Measurements from ENCODE around the gene ZFAND5.
A peak's percentile ranks its signal among the peaks of the same experiment; 100 is the strongest.

The ZFAND5 gene, protein sequence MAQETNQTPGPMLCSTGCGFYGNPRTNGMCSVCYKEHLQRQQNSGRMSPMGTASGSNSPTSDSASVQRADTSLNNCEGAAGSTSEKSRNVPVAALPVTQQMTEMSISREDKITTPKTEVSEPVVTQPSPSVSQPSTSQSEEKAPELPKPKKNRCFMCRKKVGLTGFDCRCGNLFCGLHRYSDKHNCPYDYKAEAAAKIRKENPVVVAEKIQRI

GRCh38 chr9:72364679-72365524, at the start of gene ZFAND5:
Gene ZFAND5, minus strand, starts transcription at chr9:72365208. Its CDS starts 4,430 bp downstream, at chr9:72360778.
- peak; percentile 99 for DNase-seq (ENCODE audit: low spot score)

- no peak for DNase-seq (ENCODE audit: low spot score)
These were observed 47.6 kb upstream of the ZFAND5 start for GRCh38 chr9:72412483-72413040.

- no peak for DNase-seq (ENCODE audit: low spot score)
These were observed 45.2 kb upstream of the ZFAND5 start for GRCh38 chr9:72410214-72410613.

DNA sequence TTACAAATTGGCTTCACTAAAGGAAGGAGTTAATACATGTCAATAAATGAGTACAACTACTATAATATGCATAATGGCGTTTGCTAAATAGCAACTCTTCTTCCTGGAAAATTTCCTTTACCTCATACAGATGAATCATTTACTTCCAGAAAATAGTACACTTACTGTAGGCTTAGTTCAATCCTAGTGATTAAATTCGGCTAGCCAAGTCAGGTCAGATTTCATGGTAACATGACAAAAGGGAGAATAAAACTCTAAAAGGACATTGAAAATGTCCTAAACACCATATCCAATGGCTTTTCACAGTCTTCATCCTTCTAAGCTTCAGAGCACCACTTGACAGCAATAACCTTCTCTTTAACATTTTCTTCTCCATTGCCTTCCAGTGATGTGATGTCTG, 42.1 kb upstream of the ZFAND5 start:
- no peak for DNase-seq (ENCODE audit: low spot score)

DNA sequence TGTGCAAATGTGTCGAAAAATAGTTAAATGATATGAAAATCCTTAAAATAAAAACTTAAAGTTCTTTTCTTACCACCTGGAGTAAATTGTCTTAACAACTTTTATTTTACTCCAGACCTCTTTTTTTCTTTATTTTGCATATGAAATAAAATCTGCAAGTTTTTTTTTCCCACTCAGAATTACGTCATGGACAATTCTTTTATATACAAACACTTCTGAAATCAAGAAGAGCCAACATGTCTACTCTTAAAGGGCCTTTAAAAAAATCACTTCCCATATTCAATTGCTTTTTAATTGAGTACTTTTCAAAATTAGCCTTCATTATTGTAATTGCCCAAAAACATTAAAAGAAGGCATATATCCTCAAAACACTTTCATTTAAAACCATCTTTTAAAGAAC, 37.7 kb upstream of the ZFAND5 start:
- DNase-seq (ENCODE audit: low spot score): no peak

DNA sequence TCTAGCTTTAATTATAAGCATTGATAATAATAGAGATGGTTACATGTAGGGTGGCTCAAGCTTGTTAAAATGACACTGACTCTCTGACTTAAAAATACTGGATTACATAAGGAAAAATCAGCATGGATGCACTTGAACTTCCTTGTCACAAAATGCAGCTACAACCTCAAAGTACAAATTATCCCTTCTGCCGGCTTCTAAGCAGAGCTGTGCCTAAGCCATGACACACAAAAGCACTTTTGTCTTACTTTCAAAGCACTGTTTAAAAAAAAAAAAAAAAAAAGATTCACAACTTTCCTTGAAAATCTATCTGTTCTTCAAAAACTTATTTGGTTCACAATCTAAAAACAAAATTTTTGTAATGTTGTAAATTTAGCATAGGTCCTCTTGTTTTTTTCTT, 36.4 kb upstream of the ZFAND5 start:
- DNase-seq (ENCODE audit: low spot score): peak; percentile 75

- DNase-seq (ENCODE audit: low spot score): no peak
These were observed 35.9 kb upstream of the ZFAND5 start for GRCh38 chr9:72400866-72401265.

GRCh38 chr9:72399391-72399790, 34.4 kb upstream of the ZFAND5 start:
- no peak for DNase-seq (ENCODE audit: low spot score)

DNA sequence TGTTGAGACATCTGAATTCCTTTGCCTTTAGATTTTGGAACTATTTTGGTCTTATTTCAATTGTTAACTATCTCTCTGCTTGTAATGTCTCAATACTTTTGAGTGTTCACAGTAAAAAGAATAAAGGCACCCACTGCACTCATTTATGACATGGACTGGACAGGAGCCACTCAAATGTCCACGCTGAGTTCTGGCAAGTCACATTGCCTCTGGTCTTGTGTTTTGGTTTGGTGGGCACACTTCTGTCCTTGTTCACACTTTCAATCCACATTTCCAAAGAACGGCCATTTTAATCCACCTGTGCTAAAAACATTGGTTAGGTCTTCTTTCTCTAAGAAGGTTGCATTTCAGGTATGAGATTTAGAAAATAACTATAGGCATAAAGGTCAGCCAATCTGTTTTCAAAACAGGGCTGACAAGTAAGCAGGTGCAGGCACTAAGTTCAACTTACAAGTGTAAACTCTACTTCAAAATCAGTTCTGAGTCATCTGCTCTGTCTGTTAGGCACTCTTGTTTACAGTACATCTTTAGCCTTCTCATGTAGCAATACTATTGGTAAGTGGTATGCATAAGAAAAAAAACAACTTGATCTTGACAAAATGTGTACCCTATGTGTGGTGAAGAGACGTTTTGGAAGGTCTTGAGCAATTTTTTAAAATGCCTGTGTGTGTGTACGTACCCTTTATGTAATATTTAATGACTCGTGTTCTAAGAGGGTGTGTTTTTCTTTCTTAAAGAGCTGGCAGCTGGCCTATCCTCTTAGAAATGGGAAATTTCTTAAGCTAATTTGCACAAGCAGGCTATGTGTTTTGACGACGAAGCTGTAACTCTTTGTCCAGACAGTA, 31.5 kb upstream of the ZFAND5 start:
- no peak for DNase-seq (ENCODE audit: low spot score)

GRCh38 chr9:72394066-72394465, 29.1 kb upstream of the ZFAND5 start:
- DNase-seq (ENCODE audit: low spot score): no peak

DNA sequence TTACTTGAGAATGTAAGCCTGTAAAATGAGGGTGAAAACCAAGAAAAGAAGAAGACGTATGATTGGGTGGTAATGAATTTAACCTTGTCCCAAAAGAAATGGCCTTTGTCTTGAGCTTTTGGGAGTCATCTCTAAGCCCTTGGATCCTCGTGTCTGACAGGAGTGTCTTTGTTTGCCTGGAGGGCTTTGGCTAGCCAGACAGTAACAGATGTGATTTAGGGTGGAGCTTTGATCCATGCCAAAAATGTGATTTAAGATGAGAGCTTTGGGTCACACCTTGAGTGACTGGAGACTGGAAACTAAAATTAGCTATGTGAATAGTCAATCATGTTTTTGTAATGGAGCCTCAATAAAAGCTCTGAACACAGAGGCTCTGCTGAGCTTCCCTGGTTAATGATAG, 25.9 kb upstream of the ZFAND5 start:
- DNase-seq (ENCODE audit: low spot score): no peak

- peak; percentile 50 for DNase-seq (ENCODE audit: low spot score)
These were observed 21.2 kb upstream of the ZFAND5 start for GRCh38 chr9:72386186-72386585.

GRCh38 chr9:72384710-72385485, 19.9 kb upstream of the ZFAND5 start:
- DNase-seq (ENCODE audit: low spot score): peak; percentile 68

DNA sequence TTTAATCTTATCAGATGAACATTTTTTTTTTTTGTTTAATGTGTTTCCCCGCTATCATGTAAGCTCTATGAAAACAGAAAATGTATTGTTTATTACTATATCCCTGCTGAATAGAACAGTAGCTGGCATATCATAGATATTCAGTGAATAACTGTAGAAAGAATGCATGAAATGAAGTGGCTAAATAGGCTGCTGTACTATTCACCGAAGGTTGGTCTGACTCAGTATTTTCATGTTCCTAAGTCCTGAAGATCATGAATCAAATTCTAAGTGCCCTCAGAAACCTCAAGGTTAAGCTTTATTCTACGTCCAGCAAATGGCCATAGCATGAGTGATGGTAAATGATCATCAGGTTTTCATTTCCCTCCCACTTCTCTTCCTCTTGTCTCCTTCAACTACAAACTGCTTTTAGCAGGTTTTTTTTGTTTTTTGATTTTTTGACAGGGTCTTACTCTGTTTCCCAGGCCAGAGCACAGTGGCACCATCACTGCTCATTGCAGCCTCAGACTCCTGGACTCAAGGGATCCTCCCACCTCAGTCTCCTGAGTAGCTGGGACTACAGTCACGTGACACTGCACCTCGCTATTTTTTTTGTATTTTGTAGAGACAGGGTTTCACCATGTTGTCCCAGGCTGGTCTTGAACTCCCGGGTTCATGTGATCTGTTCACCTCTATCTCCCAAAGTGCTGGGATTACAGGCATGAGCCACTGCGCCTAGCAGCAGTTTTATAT, 19.1 kb upstream of the ZFAND5 start:
- DNase-seq (ENCODE audit: low spot score): no peak

GRCh38 chr9:72382405-72382804, 17.4 kb upstream of the ZFAND5 start:
- DNase-seq (ENCODE audit: low spot score): peak; percentile 20

GRCh38 chr9:72377041-72377440, 12.0 kb upstream of the ZFAND5 start:
- no peak for DNase-seq (ENCODE audit: low spot score)

GRCh38 chr9:72371151-72371550, 6.1 kb upstream of the ZFAND5 start:
- no peak for DNase-seq (ENCODE audit: low spot score)

- DNase-seq (ENCODE audit: low spot score): peak; percentile 91
These were observed 683 bp upstream of the ZFAND5 start for GRCh38 chr9:72365525-72366256.

- peak; percentile 63 for DNase-seq (ENCODE audit: low spot score)
These were observed 915 bp downstream of the ZFAND5 start for GRCh38 chr9:72363908-72364678.
